Right atrium auricular region (tissue), 2 donors: ENCODE measurements around the gene METAP1. TPM values are rescaled to one million over a fixed set of nuclear protein-coding genes. Genes with fewer than 3 reads are reported as not detected.
"Not testable (repeated sequence)": the region's sequence is repeated elsewhere in the genome, so short reads cannot be mapped to it uniquely, and the experiment has no call there.

Experiments
- DNase-seq: peaks from one replicate; pipeline ENCODE4 v3.0.0-alpha.2; 2019; ENCODE audit warnings: low spot score
- H3K27ac ChIP-seq, 2 donors: fragments of 200-600 bp; sonication (generic); 1 replicate in 1 of 2; 2 replicates in 1 of 2; pipeline ENCODE4 v1.5.1; 2016 to 2019
- H3K27me3 ChIP-seq, 2 donors: fragments of 200-600 bp; sonication (generic); one replicate each; pipeline versions ENCODE4 v1.5.1 to v1.6.0; 2017 to 2019
- H3K36me3 ChIP-seq: fragments of 200-600 bp; sonication (generic); one replicate; pipeline ENCODE4 v1.5.1; 2016
- H3K4me1 ChIP-seq, 2 donors: fragments of 200-600 bp; sonication (generic); one replicate each; pipeline versions ENCODE4 v1.5.1 to v1.6.0; 2017 to 2019
- H3K4me3 ChIP-seq, 2 donors: fragments of 200-600 bp; sonication (generic); 1 replicate in 1 of 2; 2 replicates in 1 of 2; pipeline ENCODE4 v1.5.1; 2017 to 2019; ENCODE audit warnings: mild to moderate bottlenecking in 1 of 2, moderate library complexity in 1 of 2
- H3K9me3 ChIP-seq, 2 donors: fragments of 200-600 bp; sonication (generic); one replicate each; pipeline ENCODE4 v1.5.1; 2019
- CTCF ChIP-seq, 2 donors: fragments of 200-600 bp; sonication (generic); IDR thresholded peaks; one replicate each; pipeline ENCODE4 v1.5.1; 2019; ENCODE audit warnings: antibody characterized with exemption in 2 of 2
- total RNA-seq, 2 donors: library from RNA; depleted of rRNA; stranded (reverse); fragments of >200 nt; gene quantifications; one replicate each; pipeline ENCODE4 v1.1.0, GENCODE V29; 2016

METAP1 gene
- total RNA-seq, 2 donors from 2014 or later = 50.3 to 56.2 TPM

- no peaks in the 10 kb centered on the region for H3K4me1 ChIP-seq
- no peaks in the 10 kb centered on the region for H3K27me3 ChIP-seq
- H3K9me3 ChIP-seq = no peaks in the 10 kb centered on the region
- no peak for DNase-seq
- H3K4me3 ChIP-seq = no peak overlapping the region
- TF ChIP-seq CTCF (IDR thresholded peaks at IDR 0.05) = no peak
- H3K27ac ChIP-seq = no peak overlapping the region
- H3K36me3 ChIP-seq = no peaks in the 10 kb centered on the region
Observed at GRCh38 chr4:98967786-98968329, 27.7 kb upstream of the METAP1 start.

DNA sequence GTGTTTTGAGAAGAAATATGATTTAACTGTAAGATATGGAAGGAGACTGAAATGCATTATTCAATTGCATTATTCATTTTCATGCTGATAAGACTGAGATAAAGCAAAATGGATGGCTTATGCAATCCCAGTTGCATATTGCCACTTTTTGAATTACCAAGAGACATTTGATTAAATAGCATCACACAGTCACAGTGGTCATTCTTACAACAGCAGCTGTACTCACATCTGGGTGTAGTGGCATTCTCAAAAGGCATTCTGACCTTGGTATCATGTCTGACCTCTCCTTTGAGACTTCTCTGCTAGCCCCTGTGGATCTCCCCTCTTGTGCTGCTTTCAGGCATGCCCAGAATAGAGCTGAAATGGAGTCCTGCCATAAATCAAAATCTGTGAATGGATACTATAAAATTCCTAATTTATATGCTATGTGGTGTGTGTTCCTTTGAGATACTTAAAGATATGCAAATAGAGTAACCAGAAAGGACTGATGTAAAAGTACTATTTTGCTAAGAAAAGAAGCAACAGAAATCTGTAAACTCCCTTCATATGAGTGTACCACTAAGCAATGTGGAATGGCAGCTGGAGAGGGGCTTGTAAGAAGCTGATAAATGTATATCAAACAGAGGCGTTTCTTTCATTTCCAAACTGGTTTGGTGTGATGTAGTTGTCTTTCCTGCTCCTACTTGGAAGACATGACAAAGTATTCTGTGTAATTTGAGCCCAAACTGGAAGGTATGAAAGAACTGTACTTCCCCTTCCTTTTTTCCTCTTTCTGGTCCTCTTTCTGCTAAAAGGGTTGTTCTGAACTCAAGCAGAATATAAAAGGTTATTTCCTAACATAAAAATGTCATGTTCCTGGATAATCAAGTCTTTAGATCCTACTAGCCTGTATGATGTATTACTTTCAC is 25.4 kb upstream of the METAP1 start:
- H3K9me3 ChIP-seq = no peaks in the 10 kb centered on the region
- H3K27me3 ChIP-seq = no peaks in the 10 kb centered on the region
- no peak overlapping the region for H3K27ac ChIP-seq
- H3K4me1 ChIP-seq = no peaks in the 10 kb centered on the region
- H3K36me3 ChIP-seq = no peaks in the 10 kb centered on the region
- TF ChIP-seq CTCF (IDR thresholded peaks at IDR 0.05) = no peak
- H3K4me3 ChIP-seq = no peak overlapping the region
- no peak for DNase-seq

- Histone ChIP-seq H3K36me3 (no peaks in the 10 kb centered on the region), H3K27ac (no peak overlapping the region), H3K4me3 (no peak overlapping the region), H3K27me3 (no peaks in the 10 kb centered on the region), H3K4me1 (no peaks in the 10 kb centered on the region), H3K9me3 (no peaks in the 10 kb centered on the region)
- no peak for DNase-seq
- TF ChIP-seq CTCF (IDR thresholded peaks at IDR 0.05) = no peak
Observed at GRCh38 chr4:98976716-98977115, 18.8 kb upstream of the METAP1 start.

GRCh38 chr4:98977557-98977956 is 18.0 kb upstream of the METAP1 start:
- Histone ChIP-seq H3K36me3 (no peaks in the 10 kb centered on the region), H3K27ac (no peak overlapping the region)

DNA sequence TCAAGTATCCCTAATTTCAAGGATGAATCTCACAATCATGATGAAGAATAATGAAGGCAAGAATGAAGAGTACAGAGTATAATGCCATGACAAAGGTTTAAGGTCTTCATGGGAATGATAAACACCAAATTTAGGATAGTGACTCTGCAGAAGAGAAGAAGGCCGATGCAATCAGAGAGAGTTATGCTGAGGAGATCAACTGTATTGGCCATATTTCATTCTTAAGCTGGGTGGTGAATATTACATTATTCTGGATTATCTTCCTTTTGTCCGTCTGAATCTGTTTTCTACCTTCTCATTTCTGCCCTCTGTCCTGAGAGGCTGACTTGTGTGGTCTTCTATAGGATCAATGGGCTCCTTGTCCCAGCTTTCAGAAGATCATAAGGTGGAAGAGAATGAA is 7.8 kb upstream of the METAP1 start:
- H3K4me1 ChIP-seq = no peaks in the 10 kb centered on the region
- H3K4me3 ChIP-seq = no peak overlapping the region
- H3K27ac ChIP-seq = no peak overlapping the region
- H3K9me3 ChIP-seq = no peaks in the 10 kb centered on the region
- H3K36me3 ChIP-seq = no peaks in the 10 kb centered on the region
- TF ChIP-seq CTCF (IDR thresholded peaks at IDR 0.05) = no peak
- DNase-seq = no peak
- no peaks in the 10 kb centered on the region for H3K27me3 ChIP-seq

More at GRCh38 chr4:98977557-98977956, 18.0 kb upstream of the METAP1 start:
- DNase-seq = no peak
- TF ChIP-seq CTCF (IDR thresholded peaks at IDR 0.05) = no peak
- Histone ChIP-seq H3K27me3 (no peaks in the 10 kb centered on the region), H3K4me1 (no peaks in the 10 kb centered on the region), H3K4me3 (no peak overlapping the region), H3K9me3 (no peaks in the 10 kb centered on the region)

- not testable (repeated sequence) for H3K27ac ChIP-seq, H3K27me3 ChIP-seq, DNase-seq, H3K4me3 ChIP-seq, H3K9me3 ChIP-seq, H3K36me3 ChIP-seq
- peaks cover 0 to 12% of the 10 kb centered on the region in 2 donors for H3K4me1 ChIP-seq
Observed at GRCh38 chr4:98992835-98993234, 2.7 kb upstream of the METAP1 start.
